DMS53 (cell line): ENCODE results near the gene TDRD9.
"Not testable (repeated sequence)": the region's sequence is repeated elsewhere in the genome, so short reads cannot be mapped to it uniquely, and the experiment has no call there.

Experiments used
- DNase-seq: peaks from one replicate; lab custom pipeline; 2025; lab: John Stamatoyannopoulos, UW

Gene TDRD9

DNA sequence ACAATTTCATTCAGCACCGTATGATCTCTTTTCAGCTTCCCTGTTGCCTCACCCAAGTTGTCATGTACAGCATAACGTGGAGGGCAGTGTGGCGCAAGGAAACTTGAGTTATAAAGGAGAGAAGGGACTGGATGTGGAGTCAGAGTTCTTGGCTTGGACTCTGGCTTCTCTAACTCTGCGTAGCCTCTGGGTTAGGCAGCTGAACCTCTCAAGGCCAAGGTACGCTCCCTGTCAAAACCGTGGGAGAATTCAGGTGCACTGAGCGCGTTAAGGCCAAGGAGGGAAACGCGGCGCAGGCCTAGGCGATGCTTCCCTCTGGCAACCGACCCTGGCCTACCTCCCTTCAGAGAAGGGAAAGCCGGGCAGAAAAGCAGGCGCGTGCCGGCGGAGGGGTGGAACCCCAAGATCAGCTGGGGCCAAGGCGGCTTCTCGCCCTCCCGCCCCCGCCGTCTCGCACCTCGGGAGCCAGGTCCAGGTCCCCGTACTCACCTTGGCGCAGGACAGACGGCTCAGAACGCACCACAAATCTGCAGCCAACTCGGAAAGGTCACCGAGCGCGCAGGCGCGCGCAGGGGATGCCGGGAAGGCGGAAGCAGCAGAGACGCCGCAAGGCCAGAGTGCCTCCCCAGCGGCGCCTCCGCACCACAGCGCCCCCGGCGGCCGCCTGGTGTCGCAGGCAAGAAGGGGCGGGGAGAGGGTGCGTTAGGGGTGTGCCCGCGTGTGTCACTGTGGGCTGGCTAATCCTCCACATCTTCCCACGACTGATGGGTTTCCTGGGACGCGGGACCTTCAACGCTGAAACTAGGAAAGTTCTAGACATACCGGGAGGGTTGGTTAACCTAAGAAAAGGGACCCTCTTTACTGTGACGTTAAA, 7.0 kb upstream of the TDRD9 start:
- peak; percentile 94 for DNase-seq

DNA sequence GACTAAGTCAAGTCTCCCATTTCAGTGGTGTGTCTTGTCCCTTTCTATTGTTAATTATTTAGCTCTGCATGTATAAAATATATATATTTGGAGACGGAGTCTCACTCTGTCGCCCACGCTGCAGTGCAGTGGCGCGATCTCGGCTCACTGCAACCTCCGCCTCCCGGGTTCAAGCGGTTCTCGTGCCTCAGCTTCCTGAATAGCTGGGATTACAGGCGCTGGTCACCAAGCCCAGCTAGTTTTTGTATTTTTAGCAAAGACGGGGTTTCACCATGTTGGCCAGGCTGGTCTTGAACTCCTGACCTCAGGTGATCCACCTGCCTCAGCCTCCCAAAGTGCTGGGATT, 6.4 kb upstream of the TDRD9 start:
- DNase-seq: not testable (repeated sequence)

DNA sequence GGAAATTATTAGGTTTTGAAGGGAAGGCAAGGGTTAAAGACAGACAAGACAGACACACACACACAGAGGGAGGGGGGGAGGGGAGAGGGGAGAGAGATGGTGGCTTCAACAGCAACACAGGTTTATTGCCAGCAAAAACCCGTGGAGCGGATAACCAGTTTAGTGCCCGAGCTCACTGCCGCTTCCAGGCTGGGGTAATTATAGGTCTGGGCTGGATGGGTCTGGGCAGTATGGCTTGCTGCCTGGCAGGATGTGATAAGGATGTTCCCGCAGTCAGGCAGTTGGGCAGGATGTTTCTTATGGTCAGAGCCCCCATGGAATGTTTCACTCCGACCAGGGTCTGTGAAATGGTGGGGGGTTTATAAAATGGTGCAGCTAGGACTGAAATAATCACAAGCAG, 4.4 kb upstream of the TDRD9 start:
- DNase-seq: no peak

DNA sequence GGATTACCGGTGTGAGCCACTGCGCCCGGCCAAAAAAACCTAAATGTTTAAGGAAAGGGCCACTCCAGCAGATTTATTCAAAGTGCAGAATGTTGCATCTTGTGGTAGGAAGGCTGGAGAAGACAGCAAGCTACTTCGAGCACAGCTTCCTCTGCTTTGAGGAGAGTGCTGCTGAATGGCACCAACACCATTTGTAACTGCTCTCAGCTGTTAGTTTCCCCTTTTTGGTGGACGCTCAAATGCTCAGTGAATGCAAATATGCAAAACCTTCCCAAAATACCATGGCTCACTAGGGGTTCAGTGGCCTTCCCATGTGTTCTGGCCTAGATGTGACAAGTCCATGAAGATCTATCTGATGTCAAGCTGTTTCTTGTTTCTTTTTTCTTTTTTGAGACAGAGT, 2.9 kb upstream of the TDRD9 start:
- DNase-seq: no peak

DNA sequence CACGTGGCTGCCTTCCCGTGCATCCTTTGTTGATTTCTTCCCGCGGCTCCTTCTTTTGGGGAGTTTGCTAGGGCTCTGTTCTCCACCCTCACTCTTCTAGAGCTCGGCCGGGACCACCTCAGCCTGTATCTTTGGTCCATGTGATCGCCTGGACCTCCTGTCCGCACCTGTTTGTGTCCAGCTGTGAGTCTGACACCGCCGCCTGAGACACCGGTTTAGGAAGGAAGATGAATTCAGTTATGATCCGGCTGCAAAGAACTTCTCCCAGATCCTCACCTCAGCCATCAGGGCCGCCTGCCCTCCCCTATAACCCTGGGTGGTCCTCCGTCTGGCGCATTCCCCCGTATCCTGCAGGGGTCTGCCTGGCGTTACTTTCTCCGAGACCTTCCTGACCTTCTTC, 690 bp upstream of the TDRD9 start:
- DNase-seq: no peak

DNA sequence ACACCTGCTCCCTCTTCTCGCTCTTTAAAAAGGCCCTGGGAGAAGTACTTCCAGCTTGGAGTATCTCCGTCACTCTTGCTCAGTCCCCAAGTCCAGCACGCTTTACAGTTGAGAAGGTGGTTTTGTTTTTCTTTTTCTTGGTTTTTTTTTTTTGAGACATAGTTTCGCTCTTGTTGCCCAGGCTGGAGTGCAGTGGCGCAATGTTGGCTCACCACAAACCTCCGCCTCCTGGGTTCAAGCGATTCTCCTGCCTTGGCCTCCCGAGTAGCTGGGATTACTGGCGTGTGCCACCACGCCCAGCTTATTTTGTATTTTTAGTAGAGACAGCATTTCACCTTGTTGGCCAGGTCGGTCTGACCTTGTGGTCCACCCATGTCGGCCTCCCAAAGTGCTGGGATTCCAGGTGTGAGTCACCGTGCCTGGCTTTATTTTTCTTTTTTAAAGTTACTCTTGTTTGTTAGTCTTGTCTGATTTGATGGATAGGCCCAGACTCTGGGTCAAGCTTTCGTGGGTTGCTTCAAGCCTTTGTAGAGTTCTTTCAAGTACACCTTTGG, 1.9 kb downstream of the TDRD9 start:
- DNase-seq: no peak

DNA sequence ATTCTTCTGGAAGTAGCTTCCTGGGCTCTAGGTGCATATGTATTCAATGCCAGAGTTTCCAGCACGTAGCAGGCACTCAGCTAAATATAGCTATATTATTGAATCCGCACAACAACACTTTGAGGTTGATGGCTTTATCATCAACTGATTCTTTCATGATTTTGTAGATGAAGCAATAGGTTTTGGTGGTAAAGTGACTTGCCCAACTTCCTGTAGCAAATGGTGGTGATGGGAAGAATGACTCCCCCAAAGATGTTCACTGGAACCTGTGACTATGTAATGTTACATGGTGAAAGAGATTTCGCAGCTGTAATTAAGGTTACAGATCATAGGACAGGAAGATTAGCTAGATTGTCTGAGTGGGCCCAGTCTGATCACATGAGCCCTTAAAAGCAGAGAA, 3.2 kb downstream of the TDRD9 start:
- DNase-seq: no peak

DNA sequence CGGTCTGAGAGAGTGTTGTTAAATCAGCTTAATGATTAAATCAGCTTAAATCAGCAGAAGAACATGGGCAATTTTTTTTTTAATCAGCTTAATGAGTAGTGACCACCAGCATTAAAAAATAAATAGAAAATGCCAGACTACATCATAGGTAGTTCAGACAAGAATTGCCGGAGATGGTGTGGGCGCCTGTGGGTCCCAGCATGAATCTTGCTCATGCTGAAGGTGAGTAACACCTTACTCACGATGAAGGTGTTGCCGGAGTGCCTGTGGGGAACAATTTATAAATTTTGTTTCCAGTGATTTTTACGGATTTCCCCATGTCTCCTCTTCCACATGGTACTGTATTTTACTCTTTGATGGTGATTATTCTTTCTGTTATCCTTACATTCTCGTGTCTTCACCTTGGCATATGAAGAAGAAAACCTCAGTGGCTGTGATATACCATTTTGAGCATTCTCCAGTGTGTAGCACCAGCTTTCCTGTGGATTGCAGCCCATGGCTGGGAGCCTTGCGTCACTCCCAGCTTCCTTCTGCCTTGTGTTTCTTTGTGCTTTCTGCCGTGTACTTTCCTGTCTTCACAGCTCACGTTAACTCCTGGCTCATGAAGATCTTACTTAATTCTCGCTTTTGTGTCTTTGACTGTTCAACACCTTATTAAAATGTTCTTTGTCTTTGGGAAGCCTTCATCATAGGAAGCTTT, 4.7 kb downstream of the TDRD9 start:
- DNase-seq: no peak

DNA sequence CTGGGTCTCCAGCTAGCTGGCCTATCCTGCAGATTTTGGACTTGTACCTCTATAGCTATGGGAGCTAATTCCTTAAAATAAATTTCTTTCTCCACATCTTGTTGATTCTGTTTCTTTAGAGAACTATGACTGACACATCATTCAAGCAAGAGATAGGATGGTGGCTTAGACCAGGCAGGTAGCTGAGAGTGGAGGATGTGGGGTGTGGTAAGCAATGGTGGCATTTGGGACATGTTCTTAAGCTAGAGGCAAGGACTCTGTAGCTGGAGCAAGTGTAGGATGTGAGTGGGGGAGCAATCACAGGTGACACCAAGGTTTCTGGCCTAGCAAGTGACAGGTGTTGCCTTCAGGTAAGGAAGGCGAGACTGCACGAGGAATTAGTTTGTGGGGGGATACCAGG, 6.8 kb downstream of the TDRD9 start:
- no peak for DNase-seq

DNA sequence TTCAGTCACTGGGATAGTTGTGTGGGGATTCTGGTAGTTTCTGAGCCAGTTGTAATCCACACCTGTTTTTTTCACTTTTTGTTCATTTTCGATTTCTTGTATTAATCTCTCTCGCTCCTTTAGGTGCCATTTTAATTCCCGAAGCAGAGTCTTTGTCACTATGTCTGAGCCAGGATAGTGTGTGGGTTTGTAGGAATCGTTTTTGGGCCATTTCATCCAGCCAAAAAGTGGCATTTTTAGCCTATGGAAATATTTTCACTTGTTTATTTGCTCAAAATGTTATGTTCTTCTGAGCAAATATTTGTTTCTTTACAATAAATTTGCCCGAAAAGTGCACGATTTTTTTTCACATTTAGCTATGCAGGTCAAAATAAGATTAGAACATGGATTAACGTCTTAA, 13.2 kb downstream of the TDRD9 start:
- no peak for DNase-seq

DNA sequence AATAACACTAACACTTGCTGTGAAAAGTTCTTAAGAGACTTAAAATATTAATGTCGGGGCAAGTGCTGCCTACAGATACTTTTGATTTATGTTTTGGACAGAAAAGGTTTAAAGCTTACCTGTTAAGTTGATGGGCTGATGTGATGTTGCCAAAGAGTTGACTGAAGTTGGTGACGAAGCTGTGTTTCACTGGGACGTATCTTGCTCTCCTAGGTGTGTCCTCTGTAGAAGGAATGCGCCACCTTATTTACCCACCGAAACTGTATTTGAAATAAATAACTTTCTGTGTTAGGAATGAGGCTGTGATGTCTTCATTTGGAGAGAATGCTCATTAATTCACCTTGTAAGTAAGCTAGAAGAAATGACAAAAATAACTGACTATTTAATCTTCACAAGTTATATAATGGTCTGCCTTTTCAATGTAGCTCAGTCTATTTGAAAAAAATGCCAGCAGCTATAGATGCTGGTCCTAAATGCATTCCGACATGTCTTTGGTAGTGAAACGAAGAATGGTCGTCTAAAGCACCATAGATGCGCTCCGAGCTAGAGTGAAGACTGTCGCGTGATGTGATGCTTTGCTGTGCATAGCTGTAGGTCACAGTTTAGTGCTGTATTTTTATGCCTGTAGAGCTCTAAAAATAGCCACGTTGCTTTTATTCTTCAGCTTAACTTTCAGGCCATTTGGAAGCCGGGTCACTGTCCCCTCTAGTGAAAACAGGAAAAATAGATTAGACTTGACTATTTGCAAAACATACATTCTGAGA, 13.9 kb downstream of the TDRD9 start, which contains the start of gene RD3L:
Gene RD3L (minus strand): TSS at position 557 of the 764 bp plus-strand sequence. CDS start 834 bp downstream, outside the sequence.
- no peak for DNase-seq

DNA sequence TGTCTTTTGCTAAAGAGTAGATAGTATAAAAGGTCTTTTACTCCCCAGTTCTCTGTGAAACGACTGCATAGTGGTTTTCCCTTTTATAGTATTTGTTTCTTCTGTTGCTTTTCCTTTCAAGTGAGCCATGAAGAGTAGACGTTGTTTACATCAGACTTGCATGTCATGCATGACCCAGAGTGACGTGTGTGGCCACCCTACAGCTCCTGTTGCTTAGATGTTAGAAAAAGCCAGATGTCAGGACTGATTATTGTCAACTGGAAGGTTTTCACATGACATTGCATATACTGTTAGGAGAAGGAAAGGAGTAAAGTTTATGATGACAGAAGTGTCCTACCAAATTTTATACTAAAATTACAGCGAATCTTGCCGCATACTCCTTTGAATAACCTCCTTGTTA, 15.4 kb downstream of the TDRD9 start:
- peak; percentile 90 for DNase-seq

DNA sequence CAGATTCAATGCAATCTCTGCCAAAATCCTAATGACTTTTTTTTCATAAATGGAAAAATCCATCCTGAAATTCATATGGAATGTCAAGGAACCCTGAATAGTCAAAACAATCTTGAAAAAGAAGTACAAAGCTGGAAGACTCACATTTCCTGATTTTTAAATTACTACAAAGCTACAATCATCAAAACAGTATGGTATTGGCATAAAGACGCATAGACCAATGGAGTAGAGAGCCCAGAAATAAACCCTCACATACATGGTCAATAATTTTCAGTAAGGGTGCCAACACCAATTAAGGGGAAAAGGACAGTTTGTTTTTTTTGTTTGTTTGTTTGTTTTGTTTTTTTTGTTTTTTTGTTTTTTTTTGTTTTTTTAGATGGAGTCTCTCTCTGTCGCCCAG, 18.7 kb downstream of the TDRD9 start:
- no peak for DNase-seq

DNA sequence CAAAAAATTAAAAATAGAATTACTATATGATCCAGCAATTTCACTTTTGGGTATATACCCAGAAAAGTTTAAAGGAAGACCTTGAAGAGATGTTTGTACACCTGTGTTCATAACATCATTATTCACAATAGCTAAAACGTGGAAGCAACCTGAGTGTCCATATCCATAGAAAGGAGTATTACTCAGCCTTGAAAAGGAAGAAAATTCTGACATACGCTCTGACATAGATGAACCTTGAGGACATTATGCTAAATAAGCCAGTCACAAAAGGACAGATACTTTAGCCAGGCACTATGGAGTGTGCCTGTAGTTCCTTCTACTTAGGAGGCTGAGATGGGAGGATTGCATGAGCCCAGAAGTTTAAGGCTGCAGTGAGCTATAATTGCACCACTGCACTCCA, 20.2 kb downstream of the TDRD9 start:
- DNase-seq: no peak

DNA sequence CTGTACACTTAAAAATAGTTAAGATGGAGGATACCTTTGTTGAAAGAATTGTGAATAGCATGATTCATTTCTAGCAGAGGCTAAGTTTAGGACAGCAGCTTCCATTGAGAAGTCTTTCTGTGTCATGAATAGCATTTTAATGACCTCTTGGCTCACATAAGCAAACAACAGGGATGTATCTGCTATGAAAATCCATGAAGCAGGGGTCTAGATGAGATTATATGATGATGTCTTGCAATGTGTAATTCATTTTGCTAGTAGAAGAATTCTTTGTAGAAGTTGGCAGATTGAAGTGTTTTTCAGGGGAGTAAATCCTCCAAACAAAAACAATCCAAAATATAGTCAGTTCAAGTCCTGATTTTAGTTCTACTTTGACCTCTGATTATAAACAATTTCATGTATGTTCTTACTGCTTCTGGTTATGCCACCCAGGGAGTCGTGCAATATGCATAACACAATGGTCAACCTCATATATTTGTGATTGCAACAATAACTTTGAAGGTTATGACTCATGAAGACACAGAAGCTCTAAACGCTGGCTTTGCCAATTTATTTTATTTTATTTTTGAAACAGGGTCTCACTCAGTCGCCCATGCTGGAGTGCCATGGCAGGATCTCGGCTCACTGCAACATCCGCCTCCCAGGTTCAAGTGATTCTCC, 21.0 kb downstream of the TDRD9 start:
- no peak for DNase-seq

DNA sequence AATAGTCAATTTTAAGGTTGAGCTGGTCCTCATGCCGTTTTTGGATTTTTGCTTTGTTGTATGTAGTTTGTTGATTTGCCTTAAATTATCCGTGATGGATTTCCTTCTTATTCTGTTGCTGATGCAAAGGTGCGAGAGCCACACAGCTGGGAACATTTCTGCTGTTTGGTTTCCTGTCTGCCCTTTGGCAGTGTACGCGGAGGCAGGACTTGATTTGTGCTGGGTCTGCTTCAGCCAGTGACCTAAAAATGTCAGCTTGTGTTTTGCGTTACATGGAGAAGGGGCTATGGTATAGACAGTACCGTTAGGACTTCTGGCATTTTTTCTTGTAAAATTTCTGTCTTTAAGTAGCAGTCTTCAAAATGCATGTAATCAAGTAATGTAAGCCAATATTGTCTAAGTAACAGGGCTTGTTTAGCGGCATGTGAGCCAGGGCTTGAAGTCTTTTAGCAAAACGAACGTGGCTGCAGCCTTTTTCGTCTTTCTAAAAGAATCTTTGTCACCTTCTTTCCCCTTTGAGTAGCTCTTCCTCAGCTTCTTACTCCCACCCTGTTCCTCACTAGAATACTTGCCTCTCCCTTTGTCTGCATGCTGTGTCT, 32.3 kb downstream of the TDRD9 start:
- no peak for DNase-seq

DNA sequence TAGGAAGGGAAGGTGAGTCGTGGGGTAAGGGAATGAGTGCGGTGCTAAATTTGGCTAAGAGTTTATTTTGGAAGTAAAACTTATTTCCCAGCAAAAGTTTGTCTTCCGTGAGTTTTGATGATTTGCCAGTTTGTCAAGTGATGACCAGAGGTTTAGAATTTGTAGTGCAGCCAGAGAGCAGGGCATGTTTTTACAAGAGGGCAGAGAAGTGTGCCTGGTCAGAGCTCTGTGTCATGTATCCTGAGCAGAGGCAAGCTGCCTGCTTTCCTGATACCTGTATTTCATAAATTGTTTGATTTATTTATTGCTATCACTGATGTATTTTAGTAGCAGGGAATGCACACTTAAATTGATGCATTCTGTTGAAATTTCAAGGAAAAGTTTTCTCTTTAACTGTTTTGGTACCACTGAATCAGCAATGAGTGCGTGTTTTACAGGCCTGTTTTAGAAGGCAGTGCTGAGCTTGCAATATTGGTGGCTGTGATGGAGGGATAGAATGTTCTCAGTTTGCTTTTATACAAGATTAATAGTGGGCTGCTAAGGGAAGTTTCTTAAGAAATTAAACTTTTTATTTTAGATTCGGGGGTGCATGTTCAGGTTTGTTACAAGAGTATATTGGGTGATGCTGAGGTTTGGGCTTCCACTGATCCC, 33.8 kb downstream of the TDRD9 start:
- no peak for DNase-seq

DNA sequence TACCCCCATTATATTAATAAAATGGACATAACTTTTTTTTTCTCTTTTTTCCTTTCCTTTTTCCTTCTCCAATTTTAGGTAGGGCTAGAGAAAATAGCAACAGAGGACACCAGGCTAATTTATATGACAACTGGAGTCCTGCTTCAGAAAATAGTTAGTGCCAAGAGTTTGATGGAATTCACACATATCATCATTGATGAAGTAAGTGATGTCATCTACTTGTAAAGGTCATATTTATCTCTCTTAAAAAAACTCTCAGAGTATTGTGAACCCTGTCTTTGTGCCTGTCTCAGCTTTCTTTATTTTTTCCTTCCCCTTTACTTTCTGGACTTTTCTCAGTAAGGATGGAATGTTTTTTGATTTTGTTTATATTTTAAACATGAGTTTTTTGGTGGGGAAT, 38.4 kb downstream of the TDRD9 start:
- DNase-seq: no peak

DNA sequence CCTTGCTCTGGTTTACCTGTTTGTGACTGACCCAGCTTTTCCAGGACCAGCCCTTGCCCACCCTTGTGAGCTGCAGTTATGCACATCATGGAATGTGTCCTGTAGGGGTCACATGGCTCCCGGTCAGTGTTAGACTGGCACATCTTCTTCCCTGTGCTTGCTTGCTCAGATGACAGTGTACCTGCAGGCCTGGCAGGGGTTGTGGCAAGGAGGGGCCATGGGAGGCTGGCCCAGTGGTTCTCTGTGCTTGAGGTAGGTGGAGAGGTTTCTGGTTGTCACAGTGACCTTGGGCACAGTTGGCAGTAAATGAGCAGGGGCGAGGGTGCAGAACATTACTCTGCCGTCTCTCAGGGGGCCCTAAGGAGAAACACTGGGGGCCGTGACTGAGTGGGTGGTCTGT, 41.7 kb downstream of the TDRD9 start:
- no peak for DNase-seq

DNA sequence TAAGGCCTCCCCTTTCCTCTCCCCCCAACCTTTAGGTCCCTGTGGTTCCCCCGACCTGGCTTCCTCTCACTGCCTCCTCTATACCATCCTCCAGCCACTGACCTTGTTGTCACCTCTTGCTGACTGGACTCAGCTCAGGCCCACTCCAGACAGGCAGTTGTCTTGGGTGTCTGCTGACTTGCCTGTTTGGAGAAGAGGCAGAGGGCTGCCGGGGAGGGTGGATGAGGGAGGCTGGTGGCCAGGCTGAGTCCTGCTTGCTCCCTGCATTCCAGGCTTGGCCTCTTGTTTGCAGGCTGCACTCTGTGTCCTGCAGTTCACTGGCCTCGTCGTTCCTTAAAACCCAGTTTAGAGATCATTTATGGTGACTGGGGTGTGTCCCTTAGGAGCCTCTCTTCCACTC, 45.1 kb downstream of the TDRD9 start:
- no peak for DNase-seq

DNA sequence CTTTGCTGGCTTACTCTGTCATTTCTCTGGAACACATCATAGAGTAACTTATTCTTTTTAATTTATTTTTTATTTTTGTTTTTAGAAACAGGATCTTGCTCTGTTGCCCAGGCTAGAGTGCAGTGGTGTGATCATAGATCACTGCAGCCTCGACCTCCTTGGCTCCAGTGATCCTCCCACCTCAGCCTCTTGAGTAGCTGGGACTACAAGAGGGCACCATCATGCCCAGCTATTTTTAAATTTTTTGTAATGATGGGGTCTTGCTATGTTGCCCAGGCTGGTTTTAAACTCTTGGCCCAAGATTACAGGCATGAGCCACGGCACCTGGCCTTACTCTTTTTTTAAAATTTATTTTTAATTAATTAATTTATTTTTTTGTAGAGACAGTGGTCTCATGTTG, 46.3 kb downstream of the TDRD9 start:
- DNase-seq: no peak
